ENCODE results near the gene SMPD4.
"Not testable (repeated sequence)": the region's sequence is repeated elsewhere in the genome, so short reads cannot be mapped to it uniquely, and the experiment has no call there.

Gene SMPD4

DNA sequence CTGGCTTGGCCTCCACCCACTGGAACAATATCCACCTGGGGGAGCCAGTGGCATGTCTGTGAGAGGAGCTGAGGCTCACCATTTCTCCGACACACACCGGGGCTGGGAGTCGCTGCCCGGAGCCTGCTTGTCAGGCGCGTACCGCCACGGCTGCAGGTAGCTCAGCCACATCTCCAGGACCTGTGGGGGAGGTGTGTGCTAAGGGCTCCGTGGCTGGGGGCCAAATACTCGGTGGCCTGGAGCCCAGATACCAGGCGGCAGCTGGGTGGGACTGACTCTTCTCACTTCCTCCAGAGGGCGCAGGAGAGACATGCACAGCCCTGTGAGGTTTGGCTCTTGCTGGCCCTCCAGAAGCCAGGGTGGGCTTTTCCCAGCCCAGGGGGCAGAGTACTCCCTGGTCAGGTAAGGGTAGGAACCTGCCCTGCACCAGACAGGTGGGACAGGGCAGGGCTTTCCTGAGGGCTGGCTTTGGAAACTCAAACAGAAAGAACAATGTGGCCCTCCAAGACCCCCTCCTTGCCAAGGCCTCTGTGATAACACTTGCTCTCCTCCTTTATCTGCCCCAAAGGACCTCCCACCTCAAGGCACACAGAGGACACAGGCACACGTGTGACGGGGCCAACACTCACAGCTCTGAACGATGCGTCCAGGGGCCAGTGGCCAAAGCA is 25.3 kb downstream of the SMPD4 start:
- DNase-seq, result peak; percentile 34 to 46

- no peak for DNase-seq
Observed at GRCh38 chr2:130154773-130155765, 26.3 kb downstream of the SMPD4 start.

GRCh38 chr2:130154423-130154770 is 27.0 kb downstream of the SMPD4 start:
- DNase-seq, result not testable (repeated sequence)

DNA sequence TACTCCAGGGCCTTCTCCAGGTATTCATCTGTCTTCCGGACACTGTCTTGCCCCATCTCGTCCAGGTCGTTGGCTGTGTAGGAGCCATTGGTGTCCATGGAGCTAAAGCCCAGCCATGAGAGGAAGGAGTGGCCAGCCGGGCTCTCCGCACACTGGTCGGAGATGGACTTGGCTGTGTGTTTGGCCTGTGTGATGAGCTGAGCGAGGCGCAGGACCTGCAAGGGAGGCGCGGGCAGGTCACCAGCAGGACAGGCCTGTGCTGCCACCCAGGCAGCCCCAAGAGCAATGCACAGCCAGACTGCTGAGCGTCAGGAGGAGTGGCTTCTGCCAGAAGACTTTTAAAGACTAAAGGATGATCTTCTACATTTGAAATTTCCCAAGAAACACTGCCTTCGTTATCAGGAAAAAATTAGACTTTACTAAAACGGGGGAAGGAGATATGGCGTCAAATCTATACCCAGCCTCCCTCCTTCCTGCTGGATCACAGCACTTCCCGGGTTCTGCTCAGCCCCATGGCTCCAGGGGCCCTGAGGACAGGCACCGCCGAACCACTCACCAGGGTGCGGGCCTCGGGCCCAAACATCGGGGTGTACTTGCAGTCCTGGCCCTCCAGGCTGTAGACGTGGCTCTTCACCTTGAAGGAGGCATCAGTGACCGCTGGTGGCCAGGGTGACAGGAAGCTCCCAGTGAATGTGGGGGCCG is 27.5 kb downstream of the SMPD4 start:
- DNase-seq, result not testable (repeated sequence)

- no peak for DNase-seq
Observed at GRCh38 chr2:130152816-130153595, 28.4 kb downstream of the SMPD4 start.

DNA sequence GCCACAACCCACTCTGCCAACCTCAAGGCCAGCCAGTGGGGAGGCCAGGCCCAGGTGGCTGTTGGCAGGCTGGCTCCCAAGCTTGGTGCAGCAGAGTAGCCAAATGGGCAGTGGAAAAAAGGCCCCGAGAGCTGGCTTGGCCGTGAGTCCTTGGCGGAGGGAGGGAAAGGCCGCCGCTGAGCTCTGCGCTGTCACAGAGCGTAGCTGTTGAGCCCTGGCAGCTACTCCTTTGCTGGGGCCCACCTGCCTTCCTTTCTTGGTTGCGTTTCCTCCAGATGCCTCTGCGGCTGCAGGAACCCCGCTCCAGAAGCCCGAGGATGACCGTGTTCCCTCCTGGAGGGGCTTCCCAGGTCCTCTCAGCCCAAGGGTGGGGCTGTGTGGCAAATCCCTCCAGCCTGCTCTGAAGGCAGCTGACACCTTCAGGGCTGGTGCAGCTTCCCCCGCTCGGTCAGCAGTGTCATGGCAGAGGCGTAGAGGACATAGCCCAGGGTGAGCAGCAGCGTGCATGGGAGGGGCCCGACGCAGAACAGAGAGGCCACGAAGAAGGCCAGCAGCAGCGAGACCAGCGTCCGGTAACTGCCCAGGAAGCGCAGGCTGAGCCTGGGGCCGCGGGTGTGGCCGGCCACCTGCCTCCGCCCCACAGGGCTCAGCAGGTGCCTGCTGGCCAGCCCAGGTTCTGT is 29.1 kb downstream of the SMPD4 start:
- DNase-seq, result not testable (repeated sequence)

DNA sequence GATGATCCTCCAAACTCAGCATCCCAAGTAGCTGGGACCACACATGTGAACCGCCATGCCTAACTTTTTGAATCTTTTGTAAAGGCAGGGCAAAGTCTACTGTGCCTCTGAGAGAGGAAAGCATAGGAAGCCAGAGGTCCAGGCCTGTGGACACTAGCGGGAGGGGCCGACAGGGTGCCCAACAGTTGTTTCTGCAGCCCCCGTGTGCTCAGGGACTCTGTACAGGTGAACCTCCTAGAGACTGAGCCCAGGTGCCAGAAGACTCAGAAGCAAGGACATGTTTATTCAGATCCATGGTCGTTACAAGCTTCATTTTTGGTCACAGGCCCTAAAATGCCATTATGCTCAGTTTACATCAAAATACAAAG is 30.3 kb downstream of the SMPD4 start:
- not testable (repeated sequence) for DNase-seq

- no peak for DNase-seq
Observed at GRCh38 chr2:130150181-130151144, 30.9 kb downstream of the SMPD4 start.

GRCh38 chr2:130148515-130148914 is 32.9 kb downstream of the SMPD4 start:
- not testable (repeated sequence) for DNase-seq

DNA sequence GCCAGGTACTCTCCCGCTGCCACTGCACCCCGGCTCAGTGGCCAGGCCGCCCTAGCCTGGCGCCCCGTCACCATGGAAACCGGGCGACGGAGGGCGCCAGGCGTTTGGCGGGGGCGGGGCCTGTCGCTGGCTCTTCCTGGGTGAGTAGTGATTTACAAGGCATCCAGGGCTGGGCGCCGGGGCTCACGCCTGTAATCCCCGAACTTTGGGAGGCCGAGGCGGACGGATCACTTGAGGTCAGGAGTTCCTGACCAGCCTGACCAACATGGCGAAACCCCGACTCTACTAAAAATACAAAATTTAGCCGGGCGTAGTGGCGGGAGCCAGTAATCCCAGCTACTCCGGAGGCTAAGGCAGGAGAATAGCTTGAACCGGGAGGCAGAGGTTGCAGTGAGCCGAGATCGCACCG is 36.4 kb downstream of the SMPD4 start, which contains the start of gene CCDC74B:
Gene CCDC74B, minus strand, starts transcription at position 107 of the 409 bp plus-strand sequence. CDS start 116 bp downstream, outside the sequence.
- DNase-seq, result not testable (repeated sequence)

- not testable (repeated sequence) for DNase-seq
Observed at GRCh38 chr2:130143266-130144039, 37.9 kb downstream of the SMPD4 start.

DNA sequence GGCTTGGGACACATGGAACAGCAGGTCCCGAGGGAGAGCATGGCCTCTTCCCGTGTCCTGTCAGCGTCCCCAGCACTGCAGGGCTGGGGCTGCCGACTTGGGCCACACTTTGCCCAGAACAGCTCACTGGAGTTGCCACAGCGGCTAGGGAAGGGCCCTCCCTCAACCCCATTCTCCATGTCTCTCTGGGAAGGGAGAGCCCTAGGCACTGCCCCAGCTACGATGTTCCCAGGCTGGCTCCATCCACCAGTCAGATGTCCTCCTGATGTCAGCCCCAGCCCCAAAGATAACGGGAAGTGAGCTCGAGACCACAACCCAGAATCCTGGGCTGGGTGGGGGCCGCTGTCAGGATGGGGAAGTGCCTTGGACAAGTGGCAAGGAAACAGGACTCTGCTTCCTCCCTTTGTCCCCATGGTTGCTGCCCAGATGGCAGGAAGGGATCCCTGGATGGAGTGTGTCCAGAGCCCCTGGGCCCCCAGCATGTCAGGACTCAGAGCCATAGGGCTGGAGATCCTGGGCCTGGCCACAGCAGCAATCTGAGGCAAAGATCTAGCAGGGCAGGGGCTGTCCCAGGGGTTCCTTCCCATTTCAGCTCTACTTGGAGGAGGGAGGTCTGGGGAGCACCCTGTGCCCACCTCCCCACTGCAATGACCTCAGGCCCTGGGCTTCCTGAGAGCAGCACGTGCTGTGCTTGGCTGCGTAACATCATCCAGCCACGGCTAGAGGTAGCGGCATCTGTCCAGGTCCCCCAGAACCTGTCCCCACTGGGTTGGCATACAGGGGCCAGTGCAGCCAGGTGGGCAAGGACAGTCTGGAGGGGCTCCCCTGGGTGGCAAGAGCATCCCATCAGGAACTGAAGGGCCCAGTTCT is 38.8 kb downstream of the SMPD4 start:
- DNase-seq, result not testable (repeated sequence)

DNA sequence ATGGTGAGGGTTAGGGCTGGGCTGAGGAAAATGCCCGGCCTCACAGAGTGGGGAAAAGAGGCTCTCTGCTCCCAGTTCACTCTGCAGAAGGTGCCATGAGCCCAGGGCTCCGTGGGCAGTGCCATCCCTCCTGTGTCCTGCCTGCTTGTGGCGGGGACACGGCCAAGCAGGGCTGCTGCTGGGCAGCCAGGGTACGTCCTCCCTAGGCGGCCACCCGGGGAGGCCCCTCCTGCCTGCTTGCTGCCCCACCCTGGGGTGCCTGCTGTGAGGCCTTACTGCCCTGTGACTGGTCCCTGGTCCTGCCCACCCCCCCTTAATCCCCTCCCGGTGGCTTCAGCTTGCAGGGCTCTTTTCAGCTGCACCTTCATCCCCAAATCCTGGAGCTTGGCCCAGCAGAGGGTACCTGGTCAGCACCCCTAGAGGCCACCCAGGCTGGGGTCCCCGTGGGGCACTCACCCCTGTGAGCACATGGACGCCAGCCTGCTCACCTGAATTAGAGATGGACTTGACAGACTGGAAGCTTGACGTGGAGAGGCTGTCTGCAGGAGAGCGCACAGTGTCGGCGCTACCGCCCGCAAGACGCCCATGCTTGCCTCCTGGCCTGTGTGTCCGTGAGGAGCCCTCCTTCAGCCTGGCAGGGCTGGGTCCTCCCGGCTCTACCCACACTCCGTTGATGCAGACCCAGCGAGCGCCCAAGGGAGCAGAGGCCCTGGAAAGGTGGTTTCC is 39.6 kb downstream of the SMPD4 start:
- DNase-seq, result not testable (repeated sequence)

GRCh38 chr2:130141002-130141401 is 40.4 kb downstream of the SMPD4 start:
- not testable (repeated sequence) for DNase-seq

GRCh38 chr2:130140516-130140915 is 40.9 kb downstream of the SMPD4 start:
- DNase-seq, result not testable (repeated sequence)

DNA sequence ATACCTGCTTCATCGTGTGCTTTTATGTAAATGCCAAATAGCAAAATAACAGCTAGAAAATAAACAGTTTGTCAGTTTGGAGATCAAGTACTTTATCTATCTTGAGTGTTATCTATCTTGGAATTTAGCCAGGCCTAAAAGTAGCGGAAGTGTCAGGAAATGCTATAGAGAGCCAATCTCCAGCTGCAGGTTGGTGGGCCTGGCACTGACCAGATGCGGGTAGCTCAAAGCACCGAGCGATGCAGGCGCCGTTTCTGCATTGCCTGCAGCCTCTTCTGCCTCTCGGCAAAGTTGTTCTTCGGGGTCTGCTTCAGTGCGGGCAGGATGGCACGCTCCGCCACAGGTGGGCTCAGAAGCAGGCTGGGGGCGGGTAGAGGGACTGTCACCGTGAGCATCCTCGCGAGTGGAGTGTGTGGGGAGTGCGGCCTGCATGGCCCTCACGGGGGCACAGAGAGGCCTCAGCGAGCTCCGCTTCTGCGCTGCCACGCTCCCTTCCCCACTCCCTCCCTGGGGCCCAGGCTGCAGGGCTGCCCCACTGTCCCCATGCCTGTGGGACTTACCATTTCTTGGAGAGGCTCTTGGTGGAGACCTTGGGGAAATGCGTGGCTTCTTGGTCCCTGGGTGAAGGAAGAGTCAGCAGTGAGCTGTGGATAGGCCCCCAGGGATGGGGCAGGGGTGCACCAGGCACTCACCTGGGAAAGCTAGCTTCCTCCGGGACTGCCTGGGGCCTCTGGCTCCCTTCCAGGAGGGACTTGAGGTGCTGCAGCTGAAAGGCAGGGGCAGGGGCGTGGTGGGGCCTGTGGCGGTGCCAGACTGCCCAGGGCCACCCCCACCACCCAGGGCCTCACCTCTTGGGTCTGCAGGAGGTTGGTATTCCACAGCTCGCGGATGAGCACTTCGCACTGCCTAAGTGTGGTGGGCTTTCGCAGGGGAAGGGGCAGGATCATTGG is 41.8 kb downstream of the SMPD4 start:
- DNase-seq, result not testable (repeated sequence)

DNA sequence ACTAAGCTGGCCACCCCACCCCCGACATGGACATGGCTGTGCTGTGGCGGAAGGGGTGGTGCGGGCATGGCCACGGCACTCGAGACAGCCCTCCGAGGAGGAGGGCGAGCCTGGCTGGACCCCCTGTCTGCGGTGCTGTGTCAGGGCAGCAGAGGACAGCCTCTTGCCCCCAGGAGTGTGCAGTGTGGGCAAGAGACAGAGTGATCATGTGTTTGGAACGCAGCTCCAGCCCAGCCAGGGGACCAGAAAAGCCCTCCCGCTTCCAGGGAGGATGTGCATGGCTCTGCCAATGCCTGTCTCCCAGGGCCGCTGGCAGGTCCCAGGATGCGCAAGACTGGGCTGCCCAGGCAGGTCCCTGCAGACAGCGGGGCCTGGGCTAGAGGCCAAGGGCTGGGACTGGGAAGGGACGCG is 42.6 kb downstream of the SMPD4 start:
- not testable (repeated sequence) for DNase-seq

Data from Kasumi-1 (cell line).